ENCODE measurements around the gene GNB5.
A peak's percentile ranks its signal among the peaks of the same experiment; 100 is the strongest.

GNB5 gene

GRCh38 chr15:52186651-52187486, 4.3 kb downstream of the GNB5 start:
- ChIA-PET POLR2A (ENCODE audit: low non-redundant PET) (no interaction called here), CTCF (interaction anchor here (0.7 to 1.4 kb wide), 2 partner anchors 21 to 192 kb away, joined by 4 to 5 read pairs; no protein-coding TSS in a partner anchor)
- DNase-seq (ENCODE audit: low spot score): no peak
- TF ChIP-seq, protein P1, sequence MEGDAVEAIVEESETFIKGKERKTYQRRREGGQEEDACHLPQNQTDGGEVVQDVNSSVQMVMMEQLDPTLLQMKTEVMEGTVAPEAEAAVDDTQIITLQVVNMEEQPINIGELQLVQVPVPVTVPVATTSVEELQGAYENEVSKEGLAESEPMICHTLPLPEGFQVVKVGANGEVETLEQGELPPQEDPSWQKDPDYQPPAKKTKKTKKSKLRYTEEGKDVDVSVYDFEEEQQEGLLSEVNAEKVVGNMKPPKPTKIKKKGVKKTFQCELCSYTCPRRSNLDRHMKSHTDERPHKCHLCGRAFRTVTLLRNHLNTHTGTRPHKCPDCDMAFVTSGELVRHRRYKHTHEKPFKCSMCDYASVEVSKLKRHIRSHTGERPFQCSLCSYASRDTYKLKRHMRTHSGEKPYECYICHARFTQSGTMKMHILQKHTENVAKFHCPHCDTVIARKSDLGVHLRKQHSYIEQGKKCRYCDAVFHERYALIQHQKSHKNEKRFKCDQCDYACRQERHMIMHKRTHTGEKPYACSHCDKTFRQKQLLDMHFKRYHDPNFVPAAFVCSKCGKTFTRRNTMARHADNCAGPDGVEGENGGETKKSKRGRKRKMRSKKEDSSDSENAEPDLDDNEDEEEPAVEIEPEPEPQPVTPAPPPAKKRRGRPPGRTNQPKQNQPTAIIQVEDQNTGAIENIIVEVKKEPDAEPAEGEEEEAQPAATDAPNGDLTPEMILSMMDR (conservative IDR thresholded peaks at IDR 0.05; ENCODE audit: low read depth): no peak
- H3K27ac ChIP-seq: no peak overlapping the region

DNA sequence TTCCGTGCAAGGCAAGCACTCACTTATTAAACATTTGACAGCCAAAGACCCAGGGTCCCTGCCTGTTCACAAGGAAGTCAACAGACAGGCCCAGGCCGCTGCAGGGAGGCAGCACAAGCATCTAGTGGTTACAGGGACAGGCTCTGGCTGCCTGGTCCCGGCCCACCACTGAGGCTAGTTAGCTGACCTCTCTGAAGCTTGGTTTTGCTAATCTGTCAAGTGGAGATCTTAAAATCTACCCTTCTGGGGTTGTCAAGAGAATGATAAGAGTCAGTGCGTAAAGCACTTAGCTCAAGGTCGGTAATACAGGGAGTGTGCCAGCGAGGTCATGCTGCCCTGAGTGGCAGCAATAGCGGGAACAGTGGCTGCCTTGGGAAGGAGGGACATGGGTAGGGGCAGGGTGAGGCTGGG, 6.0 kb downstream of the GNB5 start:
- no peak for DNase-seq (ENCODE audit: low spot score)
- CTCF ChIA-PET: no interaction called here
- TF ChIP-seq, protein P1 (conservative IDR thresholded peaks at IDR 0.05; ENCODE audit: low read depth): no peak
- no peak overlapping the region for H3K27ac ChIP-seq
- POLR2A ChIA-PET (ENCODE audit: low non-redundant PET): no interaction called here

GRCh38 chr15:52184721-52185120, 6.5 kb downstream of the GNB5 start:
- no peak overlapping the region for H3K27ac ChIP-seq
- no peak for DNase-seq (ENCODE audit: low spot score)
- TF ChIP-seq, protein P1 (conservative IDR thresholded peaks at IDR 0.05; ENCODE audit: low read depth): no peak
- POLR2A ChIA-PET (ENCODE audit: low non-redundant PET): no interaction called here
- CTCF ChIA-PET: no interaction called here

GRCh38 chr15:52183562-52184173, 7.5 kb downstream of the GNB5 start:
- DNase-seq (ENCODE audit: low spot score): peak; percentile 30
- CTCF ChIA-PET: interaction anchor here (0.5 to 0.8 kb wide), 7 partner anchors 10 to 132 kb away, joined by 3 read pairs; no protein-coding TSS in a partner anchor
- POLR2A ChIA-PET (ENCODE audit: low non-redundant PET): interaction anchor here (0.5 kb wide), 1 partner anchor 37 kb away, joined by 4 read pairs; no protein-coding TSS in a partner anchor
- H3K27ac ChIP-seq: no peak overlapping the region
- TF ChIP-seq, protein P1 (conservative IDR thresholded peaks at IDR 0.05; ENCODE audit: low read depth): peak; percentile 64

DNA sequence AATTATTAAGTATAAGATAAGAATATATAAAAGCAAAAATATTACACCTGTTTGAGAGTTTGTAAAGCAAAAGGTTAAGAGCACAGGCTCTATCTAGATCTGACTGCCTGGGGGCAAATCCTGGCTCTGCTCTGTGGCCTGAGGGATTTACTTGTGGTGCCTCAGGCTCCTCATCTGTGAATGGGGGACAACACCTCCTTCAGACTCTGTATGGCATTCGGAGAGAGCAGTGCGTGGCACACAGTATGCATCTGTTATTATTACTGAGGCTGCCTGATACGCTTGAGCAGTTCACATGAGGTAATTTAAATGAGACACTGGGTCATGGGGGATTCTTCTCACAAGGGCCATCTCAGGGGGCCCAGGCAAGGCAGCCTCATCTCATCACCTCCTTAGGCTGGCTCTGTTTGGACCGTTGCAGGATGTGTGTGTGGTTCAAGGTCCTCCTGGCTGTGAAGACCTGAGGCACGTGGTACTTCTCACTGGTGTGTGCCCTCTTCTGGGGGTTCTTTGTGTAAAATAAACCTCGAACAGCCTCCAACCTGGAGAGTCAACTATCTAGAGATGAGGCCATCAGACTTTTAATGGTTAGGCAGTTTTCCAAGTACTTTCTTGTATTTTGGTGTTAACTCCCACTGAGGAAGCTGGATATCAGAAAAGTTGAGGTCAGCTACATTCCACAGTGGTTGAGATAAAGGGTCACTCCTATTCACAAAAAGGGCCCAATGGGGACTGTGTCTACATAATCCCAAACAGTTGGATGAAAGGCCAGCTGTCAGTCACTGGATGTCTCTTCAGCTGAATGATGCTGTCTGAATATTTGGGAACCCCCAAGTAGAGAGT, 9.0 kb downstream of the GNB5 start:
- CTCF ChIA-PET: no interaction called here
- POLR2A ChIA-PET (ENCODE audit: low non-redundant PET): no interaction called here
- H3K27ac ChIP-seq: no peak overlapping the region
- TF ChIP-seq, protein P1 (conservative IDR thresholded peaks at IDR 0.05; ENCODE audit: low read depth): no peak
- no peak for DNase-seq (ENCODE audit: low spot score)

- ChIA-PET POLR2A (ENCODE audit: low non-redundant PET) (interaction anchor here (0.7 to 1.0 kb wide), 2 partner anchors 7 to 11 kb away, joined by 3 read pairs; no protein-coding TSS in a partner anchor), CTCF (no interaction called here)
- TF ChIP-seq, protein P1 (conservative IDR thresholded peaks at IDR 0.05; ENCODE audit: low read depth): no peak
- H3K27ac ChIP-seq: no peak overlapping the region; the same call in 1 of the 2 replicates
- DNase-seq (ENCODE audit: low spot score): no peak
Measured at GRCh38 chr15:52180851-52181450, 10.2 kb downstream of the GNB5 start.

Measured in RWPE1 (cell line).